Breast epithelium (tissue), 3 donors: Measurements from ENCODE around the gene CDC42EP1.

Source experiments
- POLR2A ChIP-seq: fragments of 450-650 bp; IDR thresholded peaks from one replicate; pipeline ENCODE4 v1.6.1; 2016; ENCODE audit warnings: antibody characterized with exemption, mild to moderate bottlenecking, moderate library complexity
- TF ChIP-seq, protein P1 (sequence below), 3 donors: fragments of 450-650 bp; IDR thresholded peaks; one replicate each; pipeline ENCODE4 v1.5.1; 2016 to 2017; ENCODE audit warnings: antibody characterized with exemption in 3 of 3, mild to moderate bottlenecking in 3 of 3, moderate library complexity in 3 of 3

- TF ChIP-seq, protein P1, sequence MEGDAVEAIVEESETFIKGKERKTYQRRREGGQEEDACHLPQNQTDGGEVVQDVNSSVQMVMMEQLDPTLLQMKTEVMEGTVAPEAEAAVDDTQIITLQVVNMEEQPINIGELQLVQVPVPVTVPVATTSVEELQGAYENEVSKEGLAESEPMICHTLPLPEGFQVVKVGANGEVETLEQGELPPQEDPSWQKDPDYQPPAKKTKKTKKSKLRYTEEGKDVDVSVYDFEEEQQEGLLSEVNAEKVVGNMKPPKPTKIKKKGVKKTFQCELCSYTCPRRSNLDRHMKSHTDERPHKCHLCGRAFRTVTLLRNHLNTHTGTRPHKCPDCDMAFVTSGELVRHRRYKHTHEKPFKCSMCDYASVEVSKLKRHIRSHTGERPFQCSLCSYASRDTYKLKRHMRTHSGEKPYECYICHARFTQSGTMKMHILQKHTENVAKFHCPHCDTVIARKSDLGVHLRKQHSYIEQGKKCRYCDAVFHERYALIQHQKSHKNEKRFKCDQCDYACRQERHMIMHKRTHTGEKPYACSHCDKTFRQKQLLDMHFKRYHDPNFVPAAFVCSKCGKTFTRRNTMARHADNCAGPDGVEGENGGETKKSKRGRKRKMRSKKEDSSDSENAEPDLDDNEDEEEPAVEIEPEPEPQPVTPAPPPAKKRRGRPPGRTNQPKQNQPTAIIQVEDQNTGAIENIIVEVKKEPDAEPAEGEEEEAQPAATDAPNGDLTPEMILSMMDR (IDR thresholded peaks at IDR 0.05): no peak
- TF ChIP-seq POLR2A: no peak
These were observed 42.3 kb upstream of the CDC42EP1 start for GRCh38 chr22:37517826-37518450.
